Measurements from ENCODE around the gene VSIR. TPM values are rescaled to one million over a fixed set of nuclear protein-coding genes. Genes with fewer than 3 reads are reported as not detected.

VSIR gene
- total RNA-seq, 1 experiment from 2014 or later = 18.5 TPM

- Histone ChIP-seq H3K9me3 (ENCODE audit: control insufficient read depth in 1 of 2, insufficient read depth in 1 of 2, low read depth in 1 of 2, low read length in 2 of 2) (no peaks in the 10 kb centered on the region), H3K4me2 (ENCODE audit: low read length) (no peak overlapping the region), H4K20me1 (ENCODE audit: insufficient read depth) (no peaks in the 10 kb centered on the region), H3K36me3 (ENCODE audit: control insufficient read depth in 1 of 2, insufficient read depth in 2 of 2, low read length in 2 of 2) (peaks cover 24 to 47% of the 10 kb centered on the region in 2 experiments), H3K27ac (ENCODE audit: low read depth, low read length) (no peak overlapping the region), H3K27me3 (ENCODE audit: insufficient read depth, low read length) (no peaks in the 10 kb centered on the region), H3K4me3 (replicated peaks in 1 of 2; ENCODE audit: low read depth in 1 of 2, low read length in 2 of 2) (no peak overlapping the region), H3K79me2 (ENCODE audit: insufficient read depth, low read length) (no peaks in the 10 kb centered on the region), H3K4me1 (ENCODE audit: control insufficient read depth in 1 of 2, insufficient read depth in 2 of 2, low read length in 2 of 2) (no peaks in the 10 kb centered on the region; a peak in 1 of 4 replicates), H3K9me2 (ENCODE audit: insufficient read depth) (no peaks in the 10 kb centered on the region), H2AFZ (ENCODE audit: low read depth, low read length, poor library complexity, severe bottlenecking) (no peak overlapping the region), H3K9ac (ENCODE audit: low read length) (no peak overlapping the region)
- no peak for ATAC-seq
- intact Hi-C loops (cut with micrococcal nuclease) = no loop called here
- TF ChIP-seq TCF7L2 (IDR thresholded peaks at IDR 0.05; ENCODE audit: borderline replicate concordance, extremely low read depth, insufficient read depth, insufficient read length) (no peak), CEBPB (IDR thresholded peaks at IDR 0.05; ENCODE audit: low read depth) (no peak), EZH2 (IDR thresholded peaks at IDR 0.05) (no peak), JUND (IDR thresholded peaks at IDR 0.05) (no peak), POLR2A (IDR thresholded peaks at IDR 0.05; ENCODE audit: borderline replicate concordance, extremely low read depth, insufficient read depth, insufficient read length) (no peak), EGR1 (IDR thresholded peaks at IDR 0.05; ENCODE audit: low read depth) (no peak), ZNF274 (IDR thresholded peaks at IDR 0.05; ENCODE audit: low read depth, low read length) (no peak), ELF1 (IDR thresholded peaks at IDR 0.05; ENCODE audit: borderline replicate concordance, low read depth) (no peak), ZFX (IDR thresholded peaks at IDR 0.05) (no peak), MAX (IDR thresholded peaks at IDR 0.05) (no peak), RAD21 (IDR thresholded peaks at IDR 0.05; ENCODE audit: low read depth) (no peak), SP1 (IDR thresholded peaks at IDR 0.05; ENCODE audit: low read depth) (no peak), CBX3 (IDR thresholded peaks at IDR 0.05; ENCODE audit: low read depth) (no peak), POLR2AphosphoS5 (IDR thresholded peaks at IDR 0.05; ENCODE audit: low read depth, low read length) (no peak)
- TF ChIP-seq, protein P1, sequence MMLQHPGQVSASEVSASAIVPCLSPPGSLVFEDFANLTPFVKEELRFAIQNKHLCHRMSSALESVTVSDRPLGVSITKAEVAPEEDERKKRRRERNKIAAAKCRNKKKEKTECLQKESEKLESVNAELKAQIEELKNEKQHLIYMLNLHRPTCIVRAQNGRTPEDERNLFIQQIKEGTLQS (IDR thresholded peaks at IDR 0.05) = no peak
- TF ChIP-seq, protein P2, sequence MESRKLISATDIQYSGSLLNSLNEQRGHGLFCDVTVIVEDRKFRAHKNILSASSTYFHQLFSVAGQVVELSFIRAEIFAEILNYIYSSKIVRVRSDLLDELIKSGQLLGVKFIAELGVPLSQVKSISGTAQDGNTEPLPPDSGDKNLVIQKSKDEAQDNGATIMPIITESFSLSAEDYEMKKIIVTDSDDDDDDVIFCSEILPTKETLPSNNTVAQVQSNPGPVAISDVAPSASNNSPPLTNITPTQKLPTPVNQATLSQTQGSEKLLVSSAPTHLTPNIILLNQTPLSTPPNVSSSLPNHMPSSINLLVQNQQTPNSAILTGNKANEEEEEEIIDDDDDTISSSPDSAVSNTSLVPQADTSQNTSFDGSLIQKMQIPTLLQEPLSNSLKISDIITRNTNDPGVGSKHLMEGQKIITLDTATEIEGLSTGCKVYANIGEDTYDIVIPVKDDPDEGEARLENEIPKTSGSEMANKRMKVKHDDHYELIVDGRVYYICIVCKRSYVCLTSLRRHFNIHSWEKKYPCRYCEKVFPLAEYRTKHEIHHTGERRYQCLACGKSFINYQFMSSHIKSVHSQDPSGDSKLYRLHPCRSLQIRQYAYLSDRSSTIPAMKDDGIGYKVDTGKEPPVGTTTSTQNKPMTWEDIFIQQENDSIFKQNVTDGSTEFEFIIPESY (IDR thresholded peaks at IDR 0.05; ENCODE audit: extremely low read depth, insufficient replicate concordance, low read length) = no peak
- POLR2A ChIA-PET = no interaction called here
- RAD21 ChIA-PET (ENCODE audit: low non-redundant PET in 1 of 2, low total read pairs in 2 of 2, uncharacterized antibody in 2 of 2, unreplicated experiment in 2 of 2) = no interaction called here
- no peak for DNase-seq (ENCODE audit: low read depth, low spot score)
- no TSS peak for BruUV-seq (replicated peaks)
- CTCF ChIA-PET = no interaction called here
Observed at GRCh38 chr10:71817831-71818655, 44.7 kb upstream of the VSIR start.

All from HCT116 (cell line).